Gastrocnemius medialis (tissue), 4 donors: ENCODE data around the gene VTI1A. TPM values are rescaled to one million over a fixed set of nuclear protein-coding genes. Genes with fewer than 3 reads are reported as not detected.
"Not testable (repeated sequence)": the region's sequence is repeated elsewhere in the genome, so short reads cannot be mapped to it uniquely, and the experiment has no call there.

Source experiments
- ATAC-seq, 2 donors: fragments of 150-250 bp; one replicate each; pipeline ENCODE4 v1.9.1; 2016
- DNase-seq, 2 donors: peaks; one replicate each; pipeline ENCODE4 v3.0.0-alpha.2; 2019
- H3K27ac ChIP-seq, 4 donors: fragments of 200-600 bp; sonication (generic); 1 replicate in 1 of 4; 2 replicates in 3 of 4; pipeline ENCODE4 v1.5.1; 2016 to 2018; ENCODE audit warnings: mild to moderate bottlenecking in 2 of 4, moderate library complexity in 1 of 4
- H3K27me3 ChIP-seq, 3 donors: fragments of 200-600 bp; sonication (generic) in 2 of 3; 1 replicate in 1 of 3; 2 replicates in 2 of 3; pipeline versions ENCODE4 v1.5.1 to v1.6.0; 2016 to 2019; ENCODE audit warnings: mild to moderate bottlenecking in 1 of 3, moderate library complexity in 1 of 3
- H3K36me3 ChIP-seq, 2 donors: fragments of 200-600 bp; sonication (generic) in 1 of 2; one replicate each; pipeline ENCODE4 v1.5.1; 2017 to 2018
- H3K4me1 ChIP-seq, 2 donors: fragments of 200-600 bp; sonication (generic) in 1 of 2; one replicate each; pipeline ENCODE4 v1.5.1; 2016 to 2017; ENCODE audit warnings: mild to moderate bottlenecking in 2 of 2
- H3K4me3 ChIP-seq, 4 donors: fragments of 200-600 bp; sonication (generic) in 3 of 4; 1 replicate in 1 of 4; 2 replicates in 3 of 4; pipeline ENCODE4 v1.5.1; 2016 to 2019; ENCODE audit warnings: mild to moderate bottlenecking in 2 of 4
- H3K9me3 ChIP-seq, 3 donors: fragments of 200-600 bp; sonication (generic) in 2 of 3; 1 replicate in 1 of 3; 2 replicates in 2 of 3; pipeline ENCODE4 v1.5.1; 2016 to 2019
- POLR2A ChIP-seq, 2 donors: fragments of 450-650 bp; IDR thresholded peaks; one replicate each; pipeline ENCODE4 v1.6.1; 2017; ENCODE audit warnings: antibody characterized with exemption in 2 of 2, mild to moderate bottlenecking in 2 of 2, moderate library complexity in 2 of 2
- in situ Hi-C, 4 donors: fragments of 200-750 bp; cut with MboI; loops; one replicate each; pipeline versions ENCODE4 v1.15.0 to v1.8.0; 2017; ENCODE audit warnings: low sequenced_read_pairs in 4 of 4
- intact Hi-C: fragments of 100-400 bp; cut with DNase I; formaldehyde crosslinking; loops from one replicate; pipeline ENCODE4 v1.15.1; 2023; ENCODE audit warnings: low total_unique reads
- total RNA-seq, 4 donors: library from RNA; depleted of rRNA; stranded (reverse); fragments of >200 nt; gene quantifications; one replicate each; pipeline versions ENCODE4 v1.1.0 to v1.2.3, GENCODE V29; 2016
- TF ChIP-seq, protein P1 (sequence below), 5 experiments: fragments of 450-650 bp in 3 of 5; fragments of 200-600 bp in 2 of 5; sonication (generic) in 2 of 5; IDR thresholded peaks in 4 of 5; conservative IDR thresholded peaks in 1 of 5; 1 replicate in 4 of 5; 2 replicates in 1 of 5; pipeline ENCODE4 v1.5.1; 2016 to 2019; ENCODE audit warnings: antibody characterized with exemption in 5 of 5, mild to moderate bottlenecking in 3 of 5, moderate library complexity in 3 of 5

Gene VTI1A
- total RNA-seq, 4 donors from 2014 or later, result 26.5 to 51.2 (median 30.6) TPM

DNA sequence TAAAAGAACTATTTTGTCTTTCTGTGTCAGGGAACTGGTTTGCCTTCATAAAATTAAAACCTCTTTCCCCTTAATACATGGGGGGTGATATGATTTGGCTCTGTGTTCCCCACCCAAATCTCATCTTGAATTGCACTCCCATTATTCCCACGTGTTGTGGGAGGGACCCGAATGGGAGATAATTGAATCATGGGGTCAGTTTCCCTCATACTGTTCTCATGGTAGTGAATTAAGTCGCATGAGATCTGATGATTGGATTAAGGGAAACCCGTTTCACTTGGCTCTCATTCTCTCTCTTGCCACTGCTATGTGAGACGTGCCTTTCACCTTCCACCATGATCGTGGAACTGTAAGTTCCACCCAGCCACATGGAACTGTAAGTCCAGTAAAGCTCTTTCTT, 142.1 kb downstream of the VTI1A start:
- Histone ChIP-seq H3K4me3 (no peak overlapping the region), H3K36me3 (no peaks in the 10 kb centered on the region), H3K4me1 (no peaks in the 10 kb centered on the region), H3K9me3 (no peaks in the 10 kb centered on the region), H3K27me3 (no peaks in the 10 kb centered on the region), H3K27ac (no peak overlapping the region)
- in situ Hi-C loops (no loop called here), intact Hi-C loops (no loop called here)
- TF ChIP-seq, protein P1, sequence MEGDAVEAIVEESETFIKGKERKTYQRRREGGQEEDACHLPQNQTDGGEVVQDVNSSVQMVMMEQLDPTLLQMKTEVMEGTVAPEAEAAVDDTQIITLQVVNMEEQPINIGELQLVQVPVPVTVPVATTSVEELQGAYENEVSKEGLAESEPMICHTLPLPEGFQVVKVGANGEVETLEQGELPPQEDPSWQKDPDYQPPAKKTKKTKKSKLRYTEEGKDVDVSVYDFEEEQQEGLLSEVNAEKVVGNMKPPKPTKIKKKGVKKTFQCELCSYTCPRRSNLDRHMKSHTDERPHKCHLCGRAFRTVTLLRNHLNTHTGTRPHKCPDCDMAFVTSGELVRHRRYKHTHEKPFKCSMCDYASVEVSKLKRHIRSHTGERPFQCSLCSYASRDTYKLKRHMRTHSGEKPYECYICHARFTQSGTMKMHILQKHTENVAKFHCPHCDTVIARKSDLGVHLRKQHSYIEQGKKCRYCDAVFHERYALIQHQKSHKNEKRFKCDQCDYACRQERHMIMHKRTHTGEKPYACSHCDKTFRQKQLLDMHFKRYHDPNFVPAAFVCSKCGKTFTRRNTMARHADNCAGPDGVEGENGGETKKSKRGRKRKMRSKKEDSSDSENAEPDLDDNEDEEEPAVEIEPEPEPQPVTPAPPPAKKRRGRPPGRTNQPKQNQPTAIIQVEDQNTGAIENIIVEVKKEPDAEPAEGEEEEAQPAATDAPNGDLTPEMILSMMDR (IDR thresholded peaks at IDR 0.05 in 4 of 5, conservative IDR thresholded peaks at IDR 0.05 in 1 of 5), result no peak
- TF ChIP-seq POLR2A (IDR thresholded peaks at IDR 0.05), result no peak
- DNase-seq (no peak), ATAC-seq (no peak)

DNA sequence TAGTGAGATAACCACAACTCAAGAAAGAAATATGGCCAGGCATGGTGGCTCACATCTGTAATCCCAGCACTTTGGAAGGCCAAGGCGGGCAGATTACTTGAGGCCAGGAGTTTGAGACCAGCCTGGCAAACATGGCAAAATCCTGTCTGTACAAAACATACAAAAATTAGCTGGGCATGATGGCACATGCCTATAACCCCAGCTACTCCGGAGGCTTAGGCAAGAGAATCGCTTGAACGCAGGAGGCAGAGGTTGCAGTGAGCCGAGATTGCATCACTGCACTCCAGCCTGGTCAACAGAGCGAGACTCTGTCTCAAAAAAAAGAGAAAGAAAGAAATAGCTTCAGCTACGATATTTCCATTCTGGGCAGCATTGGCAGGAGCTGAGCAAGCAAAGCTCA, 143.8 kb downstream of the VTI1A start:
- H3K36me3 ChIP-seq, DNase-seq, H3K9me3 ChIP-seq, H3K27me3 ChIP-seq, ATAC-seq, intact Hi-C loops, H3K27ac ChIP-seq, H3K4me1 ChIP-seq, in situ Hi-C loops, H3K4me3 ChIP-seq: not testable (repeated sequence)

GRCh38 chr10:112593023-112593422, 146.0 kb downstream of the VTI1A start:
- no peak for TF ChIP-seq POLR2A (IDR thresholded peaks at IDR 0.05)
- TF ChIP-seq, protein P1 (IDR thresholded peaks at IDR 0.05 in 4 of 5, conservative IDR thresholded peaks at IDR 0.05 in 1 of 5), result no peak
- no peaks in the 10 kb centered on the region for H3K27me3 ChIP-seq

DNA sequence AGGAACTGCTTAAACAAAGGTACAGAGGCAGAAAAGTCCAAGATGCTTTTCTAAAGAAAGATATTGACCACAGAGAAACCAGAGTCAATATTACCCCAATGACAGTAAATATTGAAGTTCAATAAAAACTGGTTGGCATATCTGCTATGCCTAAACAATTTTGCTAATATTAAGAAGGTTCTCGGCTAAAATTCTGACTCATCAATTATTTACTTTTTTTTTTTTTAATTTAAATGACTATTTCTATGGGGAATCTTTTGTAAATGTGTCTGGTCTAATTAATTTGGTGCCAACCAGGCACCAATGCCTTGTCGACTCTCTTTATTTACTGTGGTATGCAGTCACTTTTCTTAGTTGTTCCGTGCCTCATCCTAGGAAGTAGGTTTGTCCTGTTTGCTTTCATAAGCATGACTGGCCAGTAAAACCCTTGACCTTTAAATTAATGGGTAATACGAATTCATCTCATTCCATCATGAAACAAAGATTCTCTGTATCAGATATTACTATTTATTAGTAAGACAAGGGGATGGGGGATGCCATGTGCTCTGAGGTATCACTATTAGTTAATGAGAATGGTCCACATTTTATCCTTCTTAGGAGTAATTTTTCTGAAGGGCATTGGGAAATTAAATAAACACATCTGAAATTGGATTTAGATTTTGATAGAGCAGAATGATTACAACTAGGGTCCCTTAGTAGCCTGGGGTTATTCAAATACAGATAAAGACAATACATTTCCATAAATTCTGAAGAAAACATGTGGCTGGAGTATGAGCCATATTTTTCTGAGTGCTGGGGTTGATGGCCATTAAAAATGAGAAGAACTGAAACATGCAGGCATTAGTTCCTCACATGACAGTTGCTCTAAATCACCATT, 154.4 kb downstream of the VTI1A start:
- TF ChIP-seq POLR2A (IDR thresholded peaks at IDR 0.05), result no peak
- TF ChIP-seq, protein P1 (IDR thresholded peaks at IDR 0.05 in 4 of 5, conservative IDR thresholded peaks at IDR 0.05 in 1 of 5), result no peak
- intact Hi-C loops, result no loop called here
- Histone ChIP-seq H3K36me3 (no peaks in the 10 kb centered on the region), H3K27me3 (no peaks in the 10 kb centered on the region), H3K9me3 (no peaks in the 10 kb centered on the region), H3K4me3 (no peak overlapping the region), H3K4me1 (no peaks in the 10 kb centered on the region), H3K27ac (no peak overlapping the region)
- no peak for DNase-seq
- in situ Hi-C loops, result no loop called here
- ATAC-seq, result no peak

More at GRCh38 chr10:112593023-112593422, 146.0 kb downstream of the VTI1A start:
- DNase-seq (no peak), ATAC-seq (no peak)
- no peak overlapping the region for H3K4me3 ChIP-seq
- in situ Hi-C loops (no loop called here), intact Hi-C loops (no loop called here)
- no peaks in the 10 kb centered on the region for H3K9me3 ChIP-seq
- no peaks in the 10 kb centered on the region for H3K36me3 ChIP-seq
- H3K4me1 ChIP-seq, result no peaks in the 10 kb centered on the region
- H3K27ac ChIP-seq, result no peak overlapping the region

DNA sequence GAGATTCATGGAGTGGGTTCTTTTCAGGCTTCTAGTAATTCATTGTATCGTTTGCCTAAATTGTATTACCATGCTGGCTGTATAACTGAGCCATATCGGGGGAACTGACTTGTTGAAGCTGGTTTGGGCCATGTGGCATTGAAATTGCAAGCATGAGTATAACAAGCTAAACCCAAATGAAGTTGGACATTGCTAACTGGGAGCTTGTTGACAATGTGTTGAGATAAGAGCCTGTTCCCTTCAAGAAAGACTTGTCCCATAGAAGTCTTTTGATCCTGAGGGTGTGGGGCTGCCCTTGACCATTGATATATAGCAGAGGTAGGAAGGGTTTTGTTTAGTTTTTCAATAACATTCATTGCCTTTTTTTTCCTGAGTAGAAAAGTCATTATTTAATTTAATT, 156.0 kb downstream of the VTI1A start:
- no peak for ATAC-seq
- TF ChIP-seq, protein P1 (IDR thresholded peaks at IDR 0.05 in 4 of 5, conservative IDR thresholded peaks at IDR 0.05 in 1 of 5), result no peak
- TF ChIP-seq POLR2A (IDR thresholded peaks at IDR 0.05), result no peak
- no peak overlapping the region for H3K4me3 ChIP-seq
- no peak overlapping the region for H3K27ac ChIP-seq
- no peaks in the 10 kb centered on the region for H3K9me3 ChIP-seq
- no peaks in the 10 kb centered on the region for H3K27me3 ChIP-seq
- intact Hi-C loops, result no loop called here
- no peak for DNase-seq
- in situ Hi-C loops, result no loop called here
- no peaks in the 10 kb centered on the region for H3K4me1 ChIP-seq
- no peaks in the 10 kb centered on the region for H3K36me3 ChIP-seq
